ENCODE measurements around the gene HLA-A.
A peak's percentile ranks its signal among the peaks of the same experiment; 100 is the strongest.

The HLA-A gene

GRCh38 chr6:29933955-29934354 is 8.4 kb upstream of the HLA-A start:
- H3K27me3 ChIP-seq (ENCODE audit: insufficient read depth, poor library complexity, severe bottlenecking) = no peaks in the 10 kb centered on the region
- H3K4me3 ChIP-seq (replicated peaks; ENCODE audit: insufficient read depth, low read length) = no peak overlapping the region
- TF ChIP-seq REST (IDR thresholded peaks at IDR 0.05; ENCODE audit: insufficient replicate concordance, low read depth) (no peak), CTCF (IDR thresholded peaks at IDR 0.05; ENCODE audit: insufficient read depth, low read length) (no peak), SPI1 (IDR thresholded peaks at IDR 0.05; ENCODE audit: borderline replicate concordance, low read depth) (no peak), GABPA (IDR thresholded peaks at IDR 0.05; ENCODE audit: low read depth) (no peak), POLR2AphosphoS5 (IDR thresholded peaks at IDR 0.05; ENCODE audit: low read depth) (no peak)
- DNase-seq (ENCODE audit: low read depth in 1 of 2, low spot score in 1 of 2) = no peak
- no peak overlapping the region for H3K27ac ChIP-seq (replicated peaks)

- no peak overlapping the region for H3K4me3 ChIP-seq (replicated peaks; ENCODE audit: insufficient read depth, low read length)
- DNase-seq (ENCODE audit: low read depth in 1 of 2, low spot score in 1 of 2) = no peak
- H3K27ac ChIP-seq (replicated peaks) = no peak overlapping the region
- TF ChIP-seq POLR2AphosphoS5 (IDR thresholded peaks at IDR 0.05; ENCODE audit: low read depth) (no peak), SPI1 (IDR thresholded peaks at IDR 0.05; ENCODE audit: borderline replicate concordance, low read depth) (no peak), REST (IDR thresholded peaks at IDR 0.05; ENCODE audit: insufficient replicate concordance, low read depth) (no peak), GABPA (IDR thresholded peaks at IDR 0.05; ENCODE audit: low read depth) (no peak)
- H3K27me3 ChIP-seq (ENCODE audit: insufficient read depth, poor library complexity, severe bottlenecking) = no peaks in the 10 kb centered on the region
These were observed 6.9 kb upstream of the HLA-A start for GRCh38 chr6:29935273-29935955.

- peak in 1 of 2 experiments; percentile 20 for DNase-seq (ENCODE audit: low read depth in 1 of 2, low spot score in 1 of 2)
- Histone ChIP-seq H3K27me3 (ENCODE audit: insufficient read depth, poor library complexity, severe bottlenecking) (peaks cover 2% of the 10 kb centered on the region), H3K4me3 (replicated peaks; ENCODE audit: insufficient read depth, low read length) (no peak overlapping the region), H3K27ac (replicated peaks) (no peak overlapping the region)
- TF ChIP-seq POLR2AphosphoS5 (IDR thresholded peaks at IDR 0.05; ENCODE audit: low read depth) (no peak), CTCF (IDR thresholded peaks at IDR 0.05; ENCODE audit: insufficient read depth, low read length) (no peak), SPI1 (IDR thresholded peaks at IDR 0.05; ENCODE audit: borderline replicate concordance, low read depth) (no peak), GABPA (IDR thresholded peaks at IDR 0.05; ENCODE audit: low read depth) (no peak), REST (IDR thresholded peaks at IDR 0.05; ENCODE audit: insufficient replicate concordance, low read depth) (no peak)
These were observed 3.4 kb upstream of the HLA-A start for GRCh38 chr6:29938746-29939508.
